Stromal cell of bone marrow (primary cell): Measurements from ENCODE around the gene PFDN4.

ENCODE experiments used
- DNase-seq: peaks from one replicate; pipeline ENCODE4 v3.0.0-alpha.2; 2012; ENCODE audit warnings: low read depth

Gene PFDN4

GRCh38 chr20:54200487-54201267 is 7.2 kb upstream of the PFDN4 start:
- no peak for DNase-seq

GRCh38 chr20:54201268-54201846 is 6.5 kb upstream of the PFDN4 start:
- no peak for DNase-seq

- DNase-seq, result no peak
Measured at GRCh38 chr20:54203281-54203680, 4.6 kb upstream of the PFDN4 start.

- DNase-seq, result no peak
Measured at GRCh38 chr20:54204063-54204462, 3.8 kb upstream of the PFDN4 start.

- no peak for DNase-seq
Measured at GRCh38 chr20:54204481-54204880, 3.4 kb upstream of the PFDN4 start.

- DNase-seq, result no peak
Measured at GRCh38 chr20:54205450-54205849, 2.4 kb upstream of the PFDN4 start.

- no peak for DNase-seq
Measured at GRCh38 chr20:54207053-54207742, 689 bp upstream of the PFDN4 start.

GRCh38 chr20:54208548-54209176 is 775 bp downstream of the PFDN4 start:
- no peak for DNase-seq

GRCh38 chr20:54209216-54209813 is 1.4 kb downstream of the PFDN4 start:
- DNase-seq, result no peak

- DNase-seq, result no peak
Measured at GRCh38 chr20:54212226-54212625, 4.3 kb downstream of the PFDN4 start.

- no peak for DNase-seq
Measured at GRCh38 chr20:54212871-54213270, 5.0 kb downstream of the PFDN4 start.

GRCh38 chr20:54214566-54214965 is 6.7 kb downstream of the PFDN4 start:
- no peak for DNase-seq

GRCh38 chr20:54215157-54215789 is 7.4 kb downstream of the PFDN4 start:
- no peak for DNase-seq

GRCh38 chr20:54217762-54218161 is 9.9 kb downstream of the PFDN4 start:
- DNase-seq, result no peak

GRCh38 chr20:54218470-54218869 is 10.6 kb downstream of the PFDN4 start:
- no peak for DNase-seq

GRCh38 chr20:54219751-54220426 is 12.0 kb downstream of the PFDN4 start:
- peak; percentile 41 for DNase-seq

GRCh38 chr20:54220722-54221121 is 12.8 kb downstream of the PFDN4 start:
- no peak for DNase-seq

GRCh38 chr20:54221353-54221752 is 13.5 kb downstream of the PFDN4 start:
- DNase-seq, result no peak

- DNase-seq, result no peak
Measured at GRCh38 chr20:54221996-54222890, 14.4 kb downstream of the PFDN4 start.

GRCh38 chr20:54223285-54223684 is 15.4 kb downstream of the PFDN4 start:
- no peak for DNase-seq
